Measurements from ENCODE around the gene CFAP300.

Gene CFAP300

DNA sequence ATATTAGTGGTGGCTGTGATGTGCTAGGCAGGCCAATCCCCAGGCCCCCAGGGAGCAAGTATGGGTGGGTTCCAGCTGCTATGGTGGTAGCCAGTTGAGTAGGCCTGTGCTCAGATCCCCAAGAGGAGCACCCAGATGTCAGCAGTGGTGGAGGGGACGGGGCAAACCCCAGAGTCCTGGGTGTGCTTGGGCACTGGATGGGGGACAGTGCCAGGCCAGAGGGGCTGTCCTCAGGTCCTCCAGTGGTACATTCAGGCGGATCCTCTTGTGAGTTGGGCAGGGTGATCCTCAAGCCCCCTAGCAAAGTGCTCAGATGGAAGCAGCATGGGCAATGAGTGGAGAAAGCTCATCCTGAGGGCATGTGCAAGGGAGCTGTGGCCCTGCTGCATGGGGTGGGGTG, 26.0 kb downstream of the CFAP300 start:
- no peak for DNase-seq (ENCODE audit: low read depth)

DNA sequence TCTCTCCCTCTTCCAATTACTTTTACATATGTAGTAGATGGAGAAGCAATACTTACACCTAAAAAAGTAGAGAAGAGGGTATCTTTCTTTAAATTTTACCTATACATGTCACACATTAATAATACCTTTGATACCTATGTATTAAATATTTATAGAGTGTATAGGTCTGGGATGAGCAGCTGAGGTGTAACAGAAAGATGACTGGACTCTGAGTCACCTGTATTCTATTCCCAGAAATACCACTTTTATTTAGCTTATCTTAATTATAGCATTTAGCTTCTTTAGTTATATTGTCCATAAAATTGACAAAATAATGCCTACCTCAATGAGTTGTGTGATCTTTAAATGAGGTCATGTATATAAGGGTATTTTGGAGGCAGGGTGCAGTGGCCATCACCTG, 32.4 kb downstream of the CFAP300 start:
- DNase-seq (ENCODE audit: low read depth), result no peak

DNA sequence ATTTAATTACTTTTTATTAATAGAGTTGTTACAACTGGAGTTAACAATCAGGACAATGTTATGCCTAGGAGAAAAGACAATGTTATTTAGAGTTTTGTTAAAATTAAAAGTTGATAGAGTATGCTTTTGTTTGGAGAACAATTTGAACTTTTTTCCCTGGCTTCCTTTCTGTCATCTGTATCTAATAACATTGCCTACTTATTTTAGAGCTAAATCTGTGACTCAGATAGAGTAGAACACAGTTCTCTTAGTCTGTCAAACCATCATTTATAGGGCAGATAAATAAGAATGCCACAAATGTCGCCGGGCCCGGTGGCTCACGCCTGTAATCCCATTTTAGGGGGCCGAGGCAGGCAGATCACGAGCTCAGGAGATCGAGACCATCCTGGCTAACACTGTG, 34.1 kb downstream of the CFAP300 start:
- DNase-seq (ENCODE audit: low read depth), result no peak

DNA sequence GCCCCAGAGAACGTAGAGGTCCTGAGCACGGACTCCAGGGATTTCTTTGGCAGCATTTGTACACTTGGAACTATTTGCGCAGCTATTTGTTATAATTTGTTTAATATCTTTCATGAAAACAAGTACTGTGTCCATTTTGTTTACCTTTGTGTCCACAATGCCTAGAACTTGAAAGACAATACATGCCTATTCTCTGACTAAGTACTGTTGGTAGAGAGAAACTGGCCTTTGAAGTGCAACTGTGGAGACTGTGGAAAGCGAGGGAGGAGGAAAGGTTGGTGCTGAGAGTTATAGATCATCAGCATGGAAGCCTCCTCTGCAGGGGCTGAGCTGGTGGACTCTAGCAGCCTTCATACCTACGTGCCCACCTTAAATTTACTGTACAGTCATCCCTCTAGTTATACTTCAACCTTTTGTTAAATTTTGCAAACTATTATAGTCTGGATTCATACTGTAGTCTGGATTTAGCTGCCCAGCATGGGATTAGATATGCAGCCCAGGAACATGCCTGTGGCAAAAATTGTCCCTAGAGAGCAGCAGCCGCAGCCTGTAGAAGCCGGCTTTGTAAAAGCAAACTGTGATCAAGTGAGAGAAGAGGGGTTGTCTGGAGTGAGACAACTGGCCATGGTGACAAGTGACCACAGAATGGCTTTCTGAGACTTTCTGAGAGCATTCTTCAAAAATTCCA, 38.8 kb downstream of the CFAP300 start:
- DNase-seq (ENCODE audit: low read depth), result no peak

DNA sequence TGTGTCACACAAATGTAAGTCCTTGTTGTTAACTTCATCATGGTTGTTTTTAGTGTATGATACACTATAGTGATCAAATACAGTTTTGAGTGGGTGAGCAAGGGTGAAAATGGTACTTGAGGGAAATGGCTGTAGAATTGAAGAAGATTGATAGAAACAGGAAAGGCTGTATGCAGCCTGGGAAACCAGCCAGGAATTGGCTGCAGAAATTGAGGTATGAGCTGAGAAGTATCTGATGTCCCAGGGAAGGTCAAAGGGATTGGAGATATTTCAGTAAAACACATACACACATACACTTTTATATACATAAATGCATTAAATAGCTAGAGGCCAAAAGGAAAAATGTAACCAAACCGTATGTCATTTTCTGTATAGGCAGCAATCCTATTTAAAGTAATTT, 49.9 kb downstream of the CFAP300 start:
- DNase-seq (ENCODE audit: low read depth), result no peak

DNA sequence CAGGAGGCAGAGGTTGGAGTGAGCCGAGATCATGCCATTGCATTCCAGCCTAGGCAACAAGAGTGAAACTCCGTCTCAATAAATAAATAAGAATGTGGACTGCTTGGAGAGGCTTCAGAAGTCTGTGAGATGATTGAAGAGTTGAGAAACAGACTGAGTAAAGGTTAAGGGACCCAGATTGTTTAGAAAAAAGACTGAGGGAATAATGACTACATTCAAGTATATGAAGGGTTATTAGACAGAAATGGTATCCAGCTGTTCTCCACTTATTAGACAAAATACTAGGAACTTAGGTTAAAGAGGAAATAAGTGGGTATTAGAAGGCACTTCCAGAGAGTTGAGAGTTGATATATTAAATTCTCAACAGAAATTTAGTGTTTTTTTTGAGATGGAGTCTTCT, 52.5 kb downstream of the CFAP300 start:
- no peak for DNase-seq (ENCODE audit: low read depth)

DNA sequence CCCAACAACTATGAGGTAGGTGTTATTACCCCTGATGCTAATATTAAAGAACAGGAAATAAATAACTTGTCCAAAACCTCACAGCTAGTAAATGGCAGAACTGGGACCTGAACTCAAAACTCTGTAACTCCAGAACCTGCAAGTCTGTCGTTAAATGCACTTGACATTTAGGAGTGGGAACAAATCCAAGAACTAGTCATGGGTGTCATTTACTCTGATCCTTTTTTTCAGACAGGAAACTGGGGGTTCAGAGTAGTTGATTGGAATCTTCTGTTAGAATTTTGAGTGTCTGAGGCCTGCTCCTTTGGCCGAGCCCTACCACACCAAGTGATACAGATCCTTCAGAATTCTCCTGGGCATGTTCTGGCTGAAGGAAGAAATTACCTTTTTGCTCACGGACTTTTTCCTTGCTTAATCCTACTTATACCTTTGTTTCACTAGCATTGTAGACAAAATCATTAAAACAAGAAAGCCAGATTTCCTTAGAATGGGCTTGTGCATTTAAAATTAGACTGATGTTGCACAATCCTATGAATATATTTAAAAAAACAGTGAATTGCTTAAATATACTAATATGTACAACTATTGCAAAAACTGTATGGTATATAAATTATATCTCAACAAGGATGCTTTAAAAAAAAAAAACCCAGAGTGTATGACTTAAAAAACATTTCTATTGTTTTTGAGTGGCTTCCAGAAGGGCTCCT, 61.6 kb downstream of the CFAP300 start:
- no peak for DNase-seq (ENCODE audit: low read depth)

DNA sequence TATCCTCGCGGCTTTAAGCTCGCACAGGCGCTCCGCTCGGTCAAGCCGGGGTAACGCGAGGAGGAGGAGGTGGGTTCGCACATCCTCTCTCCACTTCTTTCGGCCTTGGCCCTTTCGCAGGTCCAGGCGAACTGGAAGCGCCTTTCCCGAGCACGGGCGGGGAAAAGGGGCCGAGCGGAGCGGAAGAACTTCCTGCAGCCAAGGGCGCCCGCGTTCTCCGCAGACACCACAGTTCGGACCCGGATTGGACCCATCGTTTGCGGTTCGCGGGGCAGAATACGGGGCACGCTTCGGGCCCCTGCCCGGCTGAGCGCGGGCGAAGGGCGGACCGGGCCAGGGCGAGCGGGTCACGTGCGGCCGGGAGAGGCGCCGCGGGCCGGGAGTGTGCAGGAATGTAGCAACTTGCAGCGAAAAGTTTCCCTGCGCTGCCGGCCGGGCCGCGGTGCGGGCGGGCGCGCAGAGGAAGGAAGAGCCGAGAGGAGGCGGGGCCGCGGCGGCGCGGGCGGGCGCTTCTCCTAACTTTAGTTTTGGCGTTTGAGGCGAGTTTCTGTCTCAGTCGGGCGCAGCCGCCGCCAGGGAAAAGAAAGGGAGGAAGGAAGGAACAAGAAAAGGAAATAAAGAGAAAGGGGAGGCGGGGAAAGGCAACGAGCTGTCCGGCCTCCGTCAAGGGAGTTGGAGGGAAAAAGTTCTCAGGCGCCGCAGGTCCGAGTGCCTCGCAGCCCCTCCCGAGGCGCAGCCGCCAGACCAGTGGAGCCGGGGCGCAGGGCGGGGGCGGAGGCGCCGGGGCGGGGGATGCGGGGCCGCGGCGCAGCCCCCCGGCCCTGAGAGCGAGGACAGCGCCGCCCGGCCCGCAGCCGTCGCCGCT, 62.9 kb downstream of the CFAP300 start, which contains the start of gene YAP1:
Gene YAP1 (plus strand): TSS at position 552 of the 865 bp plus-strand sequence. CDS start 402 bp downstream, outside the sequence.
- DNase-seq (ENCODE audit: low read depth), result peak; percentile 7

DNA sequence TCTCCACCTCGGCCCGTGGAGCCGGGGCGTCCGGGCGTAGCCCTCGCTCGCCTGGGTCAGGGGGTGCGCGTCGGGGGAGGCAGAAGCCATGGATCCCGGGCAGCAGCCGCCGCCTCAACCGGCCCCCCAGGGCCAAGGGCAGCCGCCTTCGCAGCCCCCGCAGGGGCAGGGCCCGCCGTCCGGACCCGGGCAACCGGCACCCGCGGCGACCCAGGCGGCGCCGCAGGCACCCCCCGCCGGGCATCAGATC, 63.4 kb downstream of the CFAP300 start:
- no peak for DNase-seq (ENCODE audit: low read depth)

DNA sequence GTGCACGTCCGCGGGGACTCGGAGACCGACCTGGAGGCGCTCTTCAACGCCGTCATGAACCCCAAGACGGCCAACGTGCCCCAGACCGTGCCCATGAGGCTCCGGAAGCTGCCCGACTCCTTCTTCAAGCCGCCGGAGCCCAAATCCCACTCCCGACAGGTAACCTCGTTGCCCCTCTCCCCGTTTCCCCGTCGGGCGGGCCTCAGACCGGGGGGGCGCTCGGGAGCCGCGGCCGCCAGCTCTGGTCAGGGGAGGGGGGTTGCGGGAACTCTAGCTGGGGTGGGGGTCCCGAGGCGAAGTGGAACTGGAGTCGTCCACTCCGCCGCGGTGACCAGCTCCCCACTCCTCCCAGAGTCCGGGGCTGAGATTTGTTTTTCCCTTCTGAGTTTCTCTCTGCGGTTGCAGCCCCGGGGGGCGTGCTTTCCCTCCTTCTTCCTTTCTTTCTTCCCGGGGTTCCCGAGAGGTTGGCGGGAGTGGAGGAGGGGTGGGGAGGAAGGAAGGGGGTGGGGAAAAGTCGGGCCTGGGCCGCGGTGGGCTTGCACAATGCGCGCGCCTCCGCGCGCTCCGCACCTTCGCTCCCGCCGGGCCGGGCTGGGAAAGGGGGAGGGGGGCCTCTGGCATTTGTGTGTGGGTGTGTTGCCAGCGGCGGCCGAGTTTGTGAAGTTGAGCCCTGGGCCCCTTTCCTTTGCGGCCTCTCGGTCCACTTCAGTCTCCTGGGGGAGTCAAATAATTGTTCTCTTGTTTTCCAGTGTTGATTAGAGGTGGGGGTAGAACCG, 64.0 kb downstream of the CFAP300 start:
- DNase-seq (ENCODE audit: low read depth), result no peak

DNA sequence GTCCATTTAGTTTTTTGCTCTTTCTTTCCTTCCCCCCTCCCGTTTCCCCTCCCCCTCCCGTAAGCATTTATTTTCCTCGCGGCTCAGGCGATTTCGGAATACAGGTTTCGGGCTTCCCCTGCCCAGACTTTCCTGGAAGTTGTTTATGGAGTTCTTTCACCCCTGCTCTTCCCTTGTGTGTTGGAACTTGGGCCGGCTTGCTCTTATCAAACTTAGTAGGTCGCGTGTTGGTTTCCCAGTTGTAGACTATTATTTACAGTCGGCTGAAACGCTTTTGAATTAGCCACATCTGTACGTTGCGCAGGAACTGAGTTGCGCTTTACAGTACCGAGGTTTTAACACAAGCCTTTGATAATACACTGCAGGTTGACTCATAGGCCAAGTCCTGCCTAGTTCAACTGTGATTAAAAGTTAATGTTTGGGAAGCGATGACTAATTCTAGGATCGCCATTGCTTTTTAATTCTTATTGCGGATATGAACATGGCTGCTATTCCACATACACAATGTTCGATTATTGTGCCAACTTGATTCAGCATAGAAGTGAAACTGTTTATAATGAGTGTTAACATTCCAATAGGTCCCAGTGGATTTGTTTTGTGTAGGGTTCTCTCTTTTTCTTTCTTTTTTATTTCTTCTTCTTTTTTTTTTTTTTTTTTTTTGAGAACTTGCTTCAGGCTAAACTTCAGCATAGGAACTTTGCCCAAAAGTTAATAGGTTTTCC, 64.7 kb downstream of the CFAP300 start:
- no peak for DNase-seq (ENCODE audit: low read depth)

DNA sequence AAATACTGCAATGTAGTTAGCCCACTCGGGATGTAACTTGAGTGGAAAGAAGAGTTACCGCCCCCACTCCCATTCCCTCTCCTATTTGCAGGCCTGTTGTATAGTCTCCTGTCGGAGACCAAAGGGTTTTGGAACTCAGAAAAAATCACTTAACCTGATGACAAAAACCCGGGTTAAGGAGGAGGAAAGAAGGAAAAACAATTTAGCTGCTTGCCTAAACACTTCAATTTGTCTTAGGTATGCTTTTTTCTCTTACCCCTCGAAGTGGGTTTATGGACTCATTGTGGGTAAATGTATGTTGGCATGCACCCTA, 65.2 kb downstream of the CFAP300 start:
- no peak for DNase-seq (ENCODE audit: low read depth)

DNA sequence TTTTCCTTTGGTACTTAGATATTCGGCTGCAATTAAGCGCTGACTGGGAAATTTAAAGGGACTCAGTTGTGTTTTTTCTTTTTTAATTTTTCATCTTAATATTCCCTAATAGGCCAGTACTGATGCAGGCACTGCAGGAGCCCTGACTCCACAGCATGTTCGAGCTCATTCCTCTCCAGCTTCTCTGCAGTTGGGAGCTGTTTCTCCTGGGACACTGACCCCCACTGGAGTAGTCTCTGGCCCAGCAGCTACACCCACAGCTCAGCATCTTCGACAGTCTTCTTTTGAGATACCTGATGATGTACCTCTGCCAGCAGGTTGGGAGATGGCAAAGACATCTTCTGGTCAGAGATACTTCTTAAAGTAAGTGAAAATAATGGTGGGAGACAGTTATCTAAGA, 66.8 kb downstream of the CFAP300 start:
- no peak for DNase-seq (ENCODE audit: low read depth)

DNA sequence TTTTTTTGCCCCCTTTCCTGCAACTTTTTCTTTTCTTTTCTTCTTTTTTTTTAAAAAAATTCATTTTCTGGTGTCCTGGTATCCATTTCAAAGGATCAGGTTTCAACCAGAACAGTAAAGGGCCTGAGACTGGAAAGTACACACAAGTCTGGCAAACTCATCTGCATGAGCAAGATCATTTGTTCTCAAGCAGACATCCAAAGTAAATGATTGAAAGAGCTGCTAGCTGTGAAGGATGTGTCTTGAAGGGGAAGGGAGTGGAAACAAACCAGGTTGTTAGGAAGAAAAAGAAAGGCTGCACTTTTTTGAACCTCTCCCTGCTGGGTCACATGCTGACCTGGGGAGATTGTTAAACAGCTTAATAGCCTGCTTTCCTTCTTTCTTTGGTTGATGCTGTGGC, 68.3 kb downstream of the CFAP300 start:
- no peak for DNase-seq (ENCODE audit: low read depth)

DNA sequence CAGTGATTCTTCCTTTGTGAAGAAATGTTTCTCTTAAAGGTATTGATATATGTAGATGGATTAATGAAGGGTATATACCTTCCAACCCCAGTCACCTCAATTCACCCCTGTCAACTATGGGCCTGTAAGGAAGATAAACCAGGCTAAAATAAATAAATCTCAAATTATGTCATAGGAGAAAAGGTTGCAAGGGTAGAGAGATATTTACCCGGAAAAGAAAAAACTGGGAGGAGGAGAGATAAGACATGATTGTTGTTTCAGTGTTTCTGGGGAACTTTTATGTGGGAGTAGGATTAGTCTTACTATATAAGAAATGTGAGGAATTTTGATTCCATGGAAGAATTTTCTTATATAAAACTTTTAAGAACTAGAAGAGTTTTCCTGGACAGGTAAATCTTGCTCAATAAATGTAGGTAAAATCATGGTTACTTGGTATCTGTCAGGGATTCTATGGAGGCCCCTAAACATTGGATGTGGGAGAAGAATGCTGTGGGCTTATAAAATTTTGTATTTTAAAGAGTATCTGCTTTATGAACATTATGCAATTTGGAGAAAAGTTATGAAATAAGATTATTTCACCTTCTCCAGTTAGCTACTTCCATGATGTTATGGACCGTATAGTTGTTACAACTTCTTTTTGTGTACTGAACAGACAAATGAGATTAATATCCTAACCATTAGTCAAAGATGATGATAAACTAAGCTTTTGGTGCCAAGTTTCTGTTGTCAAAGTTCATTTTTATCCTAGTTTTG, 69.4 kb downstream of the CFAP300 start:
- DNase-seq (ENCODE audit: low read depth), result no peak

DNA sequence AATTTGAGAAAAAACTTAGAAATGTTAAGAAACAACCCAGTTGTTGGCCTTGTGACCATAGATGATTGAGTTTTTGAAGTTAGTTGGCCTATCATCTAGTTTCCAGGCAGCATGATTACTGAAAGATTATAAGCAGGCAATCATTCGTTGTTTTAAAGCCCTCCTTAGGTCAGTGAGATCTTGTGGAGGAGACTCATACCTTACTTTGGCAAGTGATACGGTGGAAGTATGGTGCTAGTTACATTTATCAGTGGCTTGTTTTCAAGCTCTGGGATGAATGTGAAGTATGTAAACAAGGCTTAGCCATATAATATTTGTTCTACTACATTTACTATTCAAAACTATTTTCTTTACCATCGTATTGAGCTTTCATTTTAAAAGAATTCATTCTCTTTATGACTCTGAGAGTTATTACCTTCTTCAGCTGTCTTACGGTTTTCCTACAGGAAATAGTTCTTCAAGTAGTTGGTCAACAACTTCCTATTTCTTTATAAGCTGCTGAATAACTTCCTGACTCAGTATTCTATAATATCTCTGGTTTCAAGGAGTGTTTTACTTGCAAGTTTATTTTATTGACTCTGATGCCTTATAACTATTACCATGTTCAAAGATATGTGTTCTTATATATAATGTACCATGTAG, 70.4 kb downstream of the CFAP300 start:
- no peak for DNase-seq (ENCODE audit: low read depth)

DNA sequence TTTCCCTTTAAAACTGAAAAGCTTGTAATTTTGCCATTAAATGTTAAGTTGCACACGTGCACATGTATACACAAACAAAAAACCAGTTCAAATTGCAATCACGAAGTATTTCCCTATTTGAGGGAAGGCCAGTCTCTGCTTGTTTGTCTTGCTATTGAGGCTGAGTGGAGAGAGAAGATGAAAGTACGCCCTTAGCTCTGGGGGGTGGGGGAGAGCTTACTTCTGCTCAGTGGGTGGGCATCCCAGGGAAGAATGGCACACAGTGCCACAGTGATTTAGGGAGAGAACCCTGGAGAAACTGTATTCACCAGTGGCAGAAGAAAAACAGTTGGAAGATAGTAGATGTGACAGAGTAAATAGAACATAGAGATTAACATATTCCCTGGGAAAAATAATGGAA, 71.7 kb downstream of the CFAP300 start:
- DNase-seq (ENCODE audit: low read depth), result no peak

DNA sequence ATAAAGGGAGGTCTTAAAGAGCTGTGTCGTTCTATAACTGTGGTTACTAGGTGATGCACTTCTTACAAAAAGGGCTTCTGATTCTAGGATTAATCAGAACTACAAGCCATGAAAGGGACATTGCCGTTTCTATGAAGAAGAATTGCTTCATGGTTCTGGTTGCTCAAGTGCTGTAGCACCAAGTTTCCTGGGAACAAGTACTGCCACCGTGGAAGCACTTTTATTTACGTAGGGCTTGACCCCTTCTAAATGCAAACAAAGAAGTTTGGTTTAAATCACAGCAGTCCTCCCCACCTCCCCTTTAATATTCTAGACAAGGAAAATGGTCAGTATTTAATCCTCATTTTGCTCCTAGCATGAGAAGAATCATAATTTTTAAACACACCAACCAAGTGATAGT, 72.8 kb downstream of the CFAP300 start:
- DNase-seq (ENCODE audit: low read depth), result no peak

DNA sequence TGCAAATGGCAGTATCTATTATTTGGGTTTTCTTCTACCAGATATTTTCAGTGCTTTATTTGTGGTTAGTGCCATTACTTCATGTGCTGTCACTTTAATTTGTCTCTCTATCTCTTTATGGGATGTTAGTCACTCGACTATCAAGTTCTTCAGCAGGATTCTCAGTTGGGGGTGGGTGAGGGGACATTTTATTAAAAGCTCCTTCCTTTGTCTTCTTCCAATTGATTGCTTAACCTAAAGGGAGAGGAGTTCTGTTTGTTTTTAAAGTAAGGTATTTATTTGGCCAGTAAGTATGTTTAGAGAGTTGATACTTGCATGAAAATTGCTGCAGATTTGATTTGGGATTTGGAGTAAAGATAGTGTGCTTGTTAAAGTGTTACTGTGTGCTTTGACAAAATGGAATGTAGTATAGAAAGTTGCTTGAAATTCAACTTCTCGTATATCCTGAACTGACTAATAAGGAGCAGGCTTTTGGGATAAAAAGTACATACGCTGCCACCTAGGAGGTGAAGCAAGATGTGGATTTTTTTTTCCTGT, 73.3 kb downstream of the CFAP300 start:
- no peak for DNase-seq (ENCODE audit: low read depth)

DNA sequence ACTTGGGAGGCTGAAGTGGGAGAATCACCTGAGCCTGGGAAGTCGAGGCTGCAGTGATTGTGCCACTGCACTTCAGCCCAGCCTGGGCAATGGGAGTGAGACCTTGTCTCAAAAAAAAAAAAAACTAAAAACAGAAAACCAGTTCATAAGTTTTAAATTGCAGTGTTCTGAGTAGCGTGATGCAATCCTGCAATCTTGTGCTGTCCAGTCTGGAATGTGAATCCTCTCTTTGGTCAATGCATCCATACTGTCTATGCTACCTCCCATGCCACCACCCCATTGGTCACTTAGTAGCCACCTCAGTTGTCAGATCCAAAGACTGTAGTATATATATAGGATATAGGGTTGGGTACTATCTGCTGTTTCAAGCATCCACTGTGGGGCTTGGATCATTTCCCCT, 74.1 kb downstream of the CFAP300 start:
- DNase-seq (ENCODE audit: low read depth), result no peak
